Measurements from ENCODE around the gene CCDC9. TPM values are rescaled to one million over a fixed set of nuclear protein-coding genes. Genes with fewer than 3 reads are reported as not detected.

Gene CCDC9
- total RNA-seq, 1 donor from 2014 or later: 21.6 TPM

DNA sequence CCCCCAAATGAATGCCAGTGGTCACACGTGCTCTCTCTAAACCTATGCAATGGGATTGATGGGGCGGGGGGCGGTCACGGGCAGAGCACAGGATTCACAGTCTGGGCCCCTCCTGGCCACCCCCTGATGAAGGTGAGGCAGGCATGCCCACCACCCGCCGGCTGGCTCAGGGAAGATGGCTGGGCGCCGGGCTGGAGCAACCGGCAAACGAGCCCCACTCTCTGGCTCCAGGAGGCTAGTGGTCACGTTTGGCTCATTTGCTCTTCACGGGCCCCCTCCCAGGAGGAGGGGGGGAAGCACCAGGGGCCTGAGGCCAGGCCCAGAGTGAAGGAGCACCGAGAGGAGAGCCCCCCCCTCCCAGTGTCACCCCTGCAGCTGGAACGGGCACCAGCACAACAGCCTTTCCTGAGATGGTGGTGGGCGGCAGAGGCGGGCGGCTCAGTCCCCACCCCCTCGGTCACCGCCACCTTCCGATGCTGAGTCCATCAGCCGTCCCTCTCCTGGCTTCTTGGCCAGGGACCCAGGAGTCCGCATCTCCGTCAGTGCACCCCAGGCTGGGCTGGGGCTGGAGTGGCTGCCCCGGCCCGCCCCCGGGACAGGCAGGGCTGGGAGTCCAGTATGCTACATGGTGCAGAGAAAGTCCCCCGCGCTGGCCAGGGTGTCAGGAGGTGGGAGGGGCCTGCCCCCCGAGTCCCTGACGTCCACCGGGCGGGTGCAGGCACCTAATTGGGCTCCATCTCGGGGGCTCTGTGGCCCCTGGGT, 35.1 kb upstream of the CCDC9 start:
- Histone ChIP-seq H3K27me3 (ENCODE audit: low read depth) (no peaks in the 10 kb centered on the region), H3K36me3 (peaks cover 38% of the 10 kb centered on the region), H3K4me3 (no peak overlapping the region), H3K27ac (replicated peaks) (no peak overlapping the region), H3K4me1 (peaks cover 10% of the 10 kb centered on the region), H3K9me3 (replicated peaks) (no peaks in the 10 kb centered on the region)
- TF ChIP-seq, protein P1, sequence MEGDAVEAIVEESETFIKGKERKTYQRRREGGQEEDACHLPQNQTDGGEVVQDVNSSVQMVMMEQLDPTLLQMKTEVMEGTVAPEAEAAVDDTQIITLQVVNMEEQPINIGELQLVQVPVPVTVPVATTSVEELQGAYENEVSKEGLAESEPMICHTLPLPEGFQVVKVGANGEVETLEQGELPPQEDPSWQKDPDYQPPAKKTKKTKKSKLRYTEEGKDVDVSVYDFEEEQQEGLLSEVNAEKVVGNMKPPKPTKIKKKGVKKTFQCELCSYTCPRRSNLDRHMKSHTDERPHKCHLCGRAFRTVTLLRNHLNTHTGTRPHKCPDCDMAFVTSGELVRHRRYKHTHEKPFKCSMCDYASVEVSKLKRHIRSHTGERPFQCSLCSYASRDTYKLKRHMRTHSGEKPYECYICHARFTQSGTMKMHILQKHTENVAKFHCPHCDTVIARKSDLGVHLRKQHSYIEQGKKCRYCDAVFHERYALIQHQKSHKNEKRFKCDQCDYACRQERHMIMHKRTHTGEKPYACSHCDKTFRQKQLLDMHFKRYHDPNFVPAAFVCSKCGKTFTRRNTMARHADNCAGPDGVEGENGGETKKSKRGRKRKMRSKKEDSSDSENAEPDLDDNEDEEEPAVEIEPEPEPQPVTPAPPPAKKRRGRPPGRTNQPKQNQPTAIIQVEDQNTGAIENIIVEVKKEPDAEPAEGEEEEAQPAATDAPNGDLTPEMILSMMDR (IDR thresholded peaks at IDR 0.05; ENCODE audit: borderline replicate concordance): no peak
- intact Hi-C loops (cut with micrococcal nuclease): no loop called here
- no peak for DNase-seq

DNA sequence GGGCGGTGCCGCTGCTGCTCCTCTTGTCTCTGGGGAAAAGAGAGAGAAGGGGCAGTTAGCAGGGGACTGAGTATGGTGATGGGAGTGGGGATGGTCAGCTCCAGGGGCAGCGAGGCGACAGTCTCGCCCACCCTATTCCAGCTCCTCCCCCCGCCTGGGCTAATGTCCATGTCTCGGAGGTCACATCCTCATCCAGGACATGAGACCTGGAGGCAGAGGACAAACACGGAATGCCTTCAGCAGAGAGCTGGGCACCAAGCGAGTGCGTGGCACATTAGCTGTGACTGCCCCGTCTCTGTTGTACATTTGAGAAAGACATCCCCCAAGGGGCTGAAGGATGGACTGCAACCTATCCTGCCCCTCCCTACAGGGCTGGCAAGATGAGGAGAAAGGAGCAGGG, 34.4 kb upstream of the CCDC9 start:
- no peak for DNase-seq
- TF ChIP-seq, protein P1 (IDR thresholded peaks at IDR 0.05; ENCODE audit: borderline replicate concordance): no peak
- no peak overlapping the region for H3K27ac ChIP-seq (replicated peaks)
- intact Hi-C loops (cut with micrococcal nuclease): no loop called here
- H3K36me3 ChIP-seq: peaks cover 38% of the 10 kb centered on the region
- H3K4me1 ChIP-seq: peaks cover 16% of the 10 kb centered on the region
- H3K4me3 ChIP-seq: no peak overlapping the region
- no peaks in the 10 kb centered on the region for H3K27me3 ChIP-seq (ENCODE audit: low read depth)
- no peaks in the 10 kb centered on the region for H3K9me3 ChIP-seq (replicated peaks)

DNA sequence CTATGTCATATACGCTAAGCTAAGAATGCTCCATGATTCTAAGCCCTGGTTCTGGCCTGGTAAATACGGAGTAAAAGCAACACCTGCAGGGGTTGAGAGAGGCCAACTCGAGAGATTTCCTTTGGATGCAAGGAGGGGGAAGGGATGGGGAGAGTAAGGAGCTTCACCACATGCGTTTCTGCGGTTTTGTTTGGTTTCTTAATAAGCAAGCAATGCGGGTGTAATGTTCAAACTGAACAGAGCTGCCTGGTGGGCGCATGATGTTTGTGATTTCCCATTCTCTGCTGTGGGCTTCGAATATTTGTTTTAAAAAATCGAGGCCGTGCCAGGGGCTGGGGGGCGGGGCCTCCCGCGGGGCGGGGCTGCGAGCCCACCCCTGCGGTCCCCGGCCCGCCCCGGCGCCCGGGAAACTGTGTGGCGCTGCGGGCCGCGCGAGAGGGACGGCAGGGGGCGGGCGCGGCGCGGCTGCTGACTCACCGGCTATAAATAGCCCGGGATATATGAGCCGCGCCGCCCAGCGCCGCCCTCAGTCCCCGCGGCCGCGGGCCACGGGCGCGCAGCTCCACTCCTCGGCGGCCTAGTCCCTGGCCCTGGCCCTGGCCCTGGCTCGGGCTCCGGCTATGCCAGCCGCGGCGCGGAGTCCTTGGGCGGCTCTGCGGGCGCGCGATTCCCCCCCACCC, 30.4 kb upstream of the CCDC9 start:
- DNase-seq: peak; percentile 89
- intact Hi-C loops (cut with micrococcal nuclease): no loop called here
- TF ChIP-seq, protein P1 (IDR thresholded peaks at IDR 0.05; ENCODE audit: borderline replicate concordance): peak; percentile 64
- peaks cover 52% of the 10 kb centered on the region for H3K4me1 ChIP-seq
- peak overlapping the region; percentile 100 for H3K27ac ChIP-seq (replicated peaks)
- H3K9me3 ChIP-seq (replicated peaks): no peaks in the 10 kb centered on the region
- peak overlapping the region; percentile 99 for H3K4me3 ChIP-seq
- H3K36me3 ChIP-seq: peaks cover 32% of the 10 kb centered on the region
- H3K27me3 ChIP-seq (ENCODE audit: low read depth): no peaks in the 10 kb centered on the region

DNA sequence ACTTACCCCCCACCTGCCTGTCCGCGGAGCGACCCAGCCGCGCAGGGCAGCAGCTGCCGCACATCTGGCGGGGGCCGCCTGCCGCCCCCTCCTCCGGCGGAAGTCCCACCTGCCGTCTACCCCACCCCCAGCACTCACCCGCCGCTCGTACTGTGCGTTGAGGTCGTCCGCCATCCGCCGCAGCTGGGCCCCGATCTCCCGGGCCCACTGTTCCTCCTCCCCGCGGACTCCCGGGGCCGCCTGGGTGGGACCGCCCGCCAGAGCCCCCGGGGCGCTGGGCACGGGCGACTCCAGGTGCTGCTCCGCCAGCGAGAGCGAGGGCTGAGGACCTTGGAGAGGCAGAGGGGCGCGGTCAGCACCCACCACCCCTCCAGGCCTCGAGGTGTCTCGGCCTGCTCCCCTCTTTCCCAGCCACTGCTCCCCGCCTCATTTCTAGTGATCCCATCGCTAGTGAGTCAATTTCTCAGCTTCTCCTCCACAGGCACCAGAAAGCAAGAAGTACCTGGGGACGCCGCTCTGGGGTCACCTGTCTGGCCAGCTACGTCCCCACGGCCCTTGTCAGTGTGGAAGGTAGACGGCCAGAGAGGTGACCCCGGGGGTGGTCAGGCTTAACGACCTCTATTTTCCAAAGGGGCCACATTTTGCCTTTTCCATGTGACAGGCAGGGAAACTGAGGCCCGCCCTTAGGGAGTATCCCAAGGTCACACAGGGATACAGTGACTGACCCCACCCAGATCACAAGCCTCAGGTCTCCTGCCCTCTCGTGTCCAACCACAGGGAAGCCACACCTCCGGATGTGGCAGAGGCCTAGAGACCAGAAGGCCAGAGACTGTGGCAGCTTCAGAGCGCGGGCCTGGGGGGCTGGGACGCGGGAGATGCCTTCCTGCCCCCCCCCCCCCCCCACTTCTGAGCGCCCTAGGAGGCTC, 29.6 kb upstream of the CCDC9 start:
- peak overlapping the region; percentile 100 for H3K27ac ChIP-seq (replicated peaks)
- intact Hi-C loops (cut with micrococcal nuclease): no loop called here
- H3K27me3 ChIP-seq (ENCODE audit: low read depth): no peaks in the 10 kb centered on the region
- TF ChIP-seq, protein P1 (IDR thresholded peaks at IDR 0.05; ENCODE audit: borderline replicate concordance): peak; percentile 23
- H3K36me3 ChIP-seq: peaks cover 24% of the 10 kb centered on the region
- peak; percentile 89 for DNase-seq
- H3K9me3 ChIP-seq (replicated peaks): no peaks in the 10 kb centered on the region
- peak overlapping the region; percentile 99 for H3K4me3 ChIP-seq
- peaks cover 56% of the 10 kb centered on the region for H3K4me1 ChIP-seq
